ENCODE measurements around the gene PTPRE. TPM values are rescaled to one million over a fixed set of nuclear protein-coding genes. Genes with fewer than 3 reads are reported as not detected.

PTPRE gene
- polyA plus RNA-seq, 1 of the 3 experiments (the other 2 are of a cell fraction) = 11.8 TPM

- Histone ChIP-seq H3K79me2 (ENCODE audit: insufficient read depth) (no peaks in the 10 kb centered on the region), H3K4me3 (ENCODE audit: low read depth in 2 of 2, low read length in 1 of 2) (no peak overlapping the region), H3K36me3 (replicated peaks in 1 of 2; ENCODE audit: control insufficient read depth in 1 of 2, insufficient read depth in 2 of 2, low read length in 1 of 2) (no peaks in the 10 kb centered on the region), H3K27me3 (ENCODE audit: insufficient read depth) (no peaks in the 10 kb centered on the region), H3K9me2 (no peaks in the 10 kb centered on the region), H3K9me3 (no peaks in the 10 kb centered on the region), H3K4me2 (no peak overlapping the region), H4K20me1 (ENCODE audit: insufficient read depth) (no peaks in the 10 kb centered on the region), H3K4me1 (ENCODE audit: control insufficient read depth in 1 of 2, insufficient read depth in 2 of 2, low read depth in 1 of 2, low read length in 1 of 2) (peaks cover 0 to 7% of the 10 kb centered on the region in 2 experiments; a peak in 1 of 4 replicates), H3K27ac (ENCODE audit: low read depth in 2 of 2, low read length in 1 of 2) (no peak overlapping the region), H2AFZ (ENCODE audit: low read depth) (no peak overlapping the region), H3F3A (replicated peaks; ENCODE audit: insufficient read depth) (no peaks in the 10 kb centered on the region), H3K9ac (no peak overlapping the region)
- ChIA-PET POLR2A (no interaction called here), CTCF (interaction anchor here (1.0 to 16.5 kb wide), 9 partner anchors 9 to 155 kb away, joined by 3 to 389 read pairs (median 7); partner anchors contain the start of gene PTPRE)
- no peak for DNase-seq
- 88% methylated on average over 7 of the region's 8 CpGs for WGBS (ENCODE audit: low lambda C conversion rate)
- TF ChIP-seq FOSL2 (IDR thresholded peaks at IDR 0.05; ENCODE audit: borderline replicate concordance, low read depth) = no peak
- no peak for TF ChIP-seq SMC3 (IDR thresholded peaks at IDR 0.05; ENCODE audit: low read depth, low read length)
- TF ChIP-seq REST (IDR thresholded peaks at IDR 0.05; ENCODE audit: low read depth, low read length) = no peak
- TF ChIP-seq ZBTB33 (IDR thresholded peaks at IDR 0.05; ENCODE audit: borderline replicate concordance, low read depth) = no peak
- no peak for TF ChIP-seq GABPA (IDR thresholded peaks at IDR 0.05; ENCODE audit: low read depth)
- TF ChIP-seq CHD2 (IDR thresholded peaks at IDR 0.05; ENCODE audit: low read length, partially characterized antibody) = no peak
- TF ChIP-seq USF1 (IDR thresholded peaks at IDR 0.05; ENCODE audit: borderline replicate concordance, low read depth) = no peak
- no peak for TF ChIP-seq EP300 (IDR thresholded peaks at IDR 0.05; ENCODE audit: borderline replicate concordance in 1 of 2, low read depth in 1 of 2, low read length in 1 of 2)
- no peak for TF ChIP-seq MEF2A (IDR thresholded peaks at IDR 0.05; ENCODE audit: borderline replicate concordance, low read depth)
- TF ChIP-seq RAD21 (IDR thresholded peaks at IDR 0.05; ENCODE audit: low read length) = no peak
- no peak for TF ChIP-seq PBX3 (IDR thresholded peaks at IDR 0.05)
- no peak for TF ChIP-seq RFX5 (IDR thresholded peaks at IDR 0.05; ENCODE audit: low read length)
- no peak for TF ChIP-seq CTCF (IDR thresholded peaks at IDR 0.05)
- no peak for TF ChIP-seq FOXM1 (IDR thresholded peaks at IDR 0.05; ENCODE audit: low read depth)
- TF ChIP-seq YY1 (IDR thresholded peaks at IDR 0.05; ENCODE audit: low read depth) = no peak
- no peak for TF ChIP-seq EZH2phosphoT487 (IDR thresholded peaks at IDR 0.05; ENCODE audit: borderline replicate concordance, low read depth)
- TF ChIP-seq TEAD4 (IDR thresholded peaks at IDR 0.05; ENCODE audit: borderline replicate concordance, insufficient read depth) = no peak
Observed at GRCh38 chr10:128008521-128009250, 101.8 kb downstream of the PTPRE start.
